Stomach (tissue), 9 donors: ENCODE data around the gene IFT52. TPM values are rescaled to one million over a fixed set of nuclear protein-coding genes. Genes with fewer than 3 reads are reported as not detected.
"Not testable (repeated sequence)": the region's sequence is repeated elsewhere in the genome, so short reads cannot be mapped to it uniquely, and the experiment has no call there.

Experiments used
- DNase-seq, 2 donors: peaks; one replicate each; pipeline versions ENCODE4 v3.0.0 to v3.0.0-alpha.2; 2013 to 2019
- H3K27ac ChIP-seq, 5 donors: fragments of 200-600 bp in 4 of 5; sonication (generic) in 4 of 5; one replicate each; pipeline ENCODE4 v1.5.1; 2013 to 2019; ENCODE audit warnings: mild to moderate bottlenecking in 1 of 5, moderate library complexity in 1 of 5
- H3K27me3 ChIP-seq, 3 donors: fragments of 200-600 bp; sonication (generic); one replicate each; pipeline ENCODE4 v1.5.1; 2017 to 2019; ENCODE audit warnings: mixed run types in 1 of 3
- H3K36me3 ChIP-seq, 4 donors: fragments of 200-600 bp; sonication (generic); 1 replicate in 3 of 4; 2 replicates in 1 of 4; pipeline ENCODE4 v1.5.1; 2016 to 2019
- H3K4me1 ChIP-seq, 4 donors: fragments of 200-600 bp; sonication (generic); one replicate each; pipeline ENCODE4 v1.5.1; 2016 to 2019
- H3K4me3 ChIP-seq, 4 donors: fragments of 200-600 bp; sonication (generic) in 3 of 4; one replicate each; pipeline ENCODE4 v1.5.1; 2016 to 2019; ENCODE audit warnings: mild to moderate bottlenecking in 1 of 4
- H3K9me3 ChIP-seq, 4 donors: fragments of 200-600 bp; sonication (generic); one replicate each; pipeline ENCODE4 v1.5.1; 2016 to 2019
- EP300 ChIP-seq: sonication (generic); formaldehyde crosslinking; IDR thresholded peaks from one replicate; pipeline ENCODE4 v1.6.1; 2017; ENCODE audit warnings: antibody characterized with exemption
- POLR2A ChIP-seq, 4 donors: fragments of 450-650 bp; IDR thresholded peaks; one replicate each; pipeline ENCODE4 v1.6.1; 2016; ENCODE audit warnings: antibody characterized with exemption in 4 of 4, control low read depth in 2 of 4, mild to moderate bottlenecking in 1 of 4, moderate library complexity in 1 of 4
- POLR2AphosphoS5 ChIP-seq, 3 donors: sonication (generic); formaldehyde crosslinking; IDR thresholded peaks; one replicate each; pipeline ENCODE4 v1.6.1; 2016; ENCODE audit warnings: antibody characterized with exemption in 3 of 3
- WGBS, 5 donors: extraction: QIAGEN DNeasy Blood & Tissue Kit in 3 of 5; methylation state at CpG; one replicate each; pipeline versions ENCODE4 v1.1.5 to v1.1.7; 2013 to 2018; 5-methylcytosine and 5-hydroxymethylcytosine counted together
- intact Hi-C: fragments of 100-400 bp; cut with DNase I; formaldehyde crosslinking; loops from one replicate; pipeline ENCODE4 v1.15.1; 2023; ENCODE audit warnings: low total_unique reads
- polyA plus RNA-seq, 3 donors: library from polyadenylated mRNA; stranded (reverse); fragments of 200-250 nt; gene quantifications; one replicate each; pipeline ENCODE4 v1.2.3, GENCODE V29; 2013
- total RNA-seq, 5 donors: library from RNA; depleted of rRNA; stranded (reverse); fragments of >200 nt; gene quantifications; one replicate each; pipeline versions ENCODE4 v1.1.0 to v1.2.3, GENCODE V29; 2014 to 2016
- TF ChIP-seq, protein P1 (sequence below), 7 experiments: fragments of 450-650 bp in 4 of 7; fragments of 200-600 bp in 3 of 7; sonication (generic) in 3 of 7; IDR thresholded peaks; one replicate each; pipeline ENCODE4 v1.5.1; 2016 to 2019; ENCODE audit warnings: antibody characterized with exemption in 7 of 7, control low read depth in 2 of 7, mild to moderate bottlenecking in 1 of 7
- donor health status: healthy with polysubstance abuse.
- donor health status: Bipolar disorder and iron deficiency.
- donor health status: healthy.

The IFT52 gene
- total and polyA plus RNA-seq, 8 donors = 0.45 to 41.5 (median 12.9) TPM; not detected in 1

DNA sequence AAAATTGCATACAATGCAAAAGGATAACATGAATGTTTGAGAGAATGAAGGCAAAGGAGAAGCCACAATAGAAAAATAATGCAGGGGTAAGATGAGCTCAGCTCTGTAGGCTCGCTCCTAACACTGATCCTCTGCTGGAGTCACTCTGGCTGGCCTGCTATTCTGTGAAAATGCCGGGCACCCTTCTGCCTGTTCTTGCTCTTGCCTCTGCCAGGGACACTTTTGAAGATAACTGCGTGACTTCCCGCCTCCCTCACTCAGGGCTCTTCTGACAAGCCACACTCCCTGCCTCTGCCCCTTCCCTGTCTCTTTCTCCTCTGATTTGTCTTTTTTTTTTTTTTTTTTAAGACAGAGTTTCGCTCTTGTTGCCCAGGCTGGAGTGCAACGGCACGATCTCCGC is 40.9 kb downstream of the IFT52 start:
- Histone ChIP-seq H3K9me3 (no peaks in the 10 kb centered on the region), H3K4me1 (no peaks in the 10 kb centered on the region), H3K36me3 (peaks cover 11 to 95% (median 86%) of the 10 kb centered on the region in 4 donors), H3K27me3 (no peaks in the 10 kb centered on the region), H3K4me3 (no peak overlapping the region), H3K27ac (no peak overlapping the region)
- 94 to 99% (median 96%) methylated on average over 8 of the region's 8 CpGs for WGBS, 5 donors
- TF ChIP-seq EP300 = no peak
- TF ChIP-seq POLR2AphosphoS5 (IDR thresholded peaks at IDR 0.05) = no peak
- TF ChIP-seq POLR2A (IDR thresholded peaks at IDR 0.05) = no peak
- TF ChIP-seq, protein P1, sequence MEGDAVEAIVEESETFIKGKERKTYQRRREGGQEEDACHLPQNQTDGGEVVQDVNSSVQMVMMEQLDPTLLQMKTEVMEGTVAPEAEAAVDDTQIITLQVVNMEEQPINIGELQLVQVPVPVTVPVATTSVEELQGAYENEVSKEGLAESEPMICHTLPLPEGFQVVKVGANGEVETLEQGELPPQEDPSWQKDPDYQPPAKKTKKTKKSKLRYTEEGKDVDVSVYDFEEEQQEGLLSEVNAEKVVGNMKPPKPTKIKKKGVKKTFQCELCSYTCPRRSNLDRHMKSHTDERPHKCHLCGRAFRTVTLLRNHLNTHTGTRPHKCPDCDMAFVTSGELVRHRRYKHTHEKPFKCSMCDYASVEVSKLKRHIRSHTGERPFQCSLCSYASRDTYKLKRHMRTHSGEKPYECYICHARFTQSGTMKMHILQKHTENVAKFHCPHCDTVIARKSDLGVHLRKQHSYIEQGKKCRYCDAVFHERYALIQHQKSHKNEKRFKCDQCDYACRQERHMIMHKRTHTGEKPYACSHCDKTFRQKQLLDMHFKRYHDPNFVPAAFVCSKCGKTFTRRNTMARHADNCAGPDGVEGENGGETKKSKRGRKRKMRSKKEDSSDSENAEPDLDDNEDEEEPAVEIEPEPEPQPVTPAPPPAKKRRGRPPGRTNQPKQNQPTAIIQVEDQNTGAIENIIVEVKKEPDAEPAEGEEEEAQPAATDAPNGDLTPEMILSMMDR (IDR thresholded peaks at IDR 0.05) = no peak
- no peak for DNase-seq
- intact Hi-C loops = no loop called here

DNA sequence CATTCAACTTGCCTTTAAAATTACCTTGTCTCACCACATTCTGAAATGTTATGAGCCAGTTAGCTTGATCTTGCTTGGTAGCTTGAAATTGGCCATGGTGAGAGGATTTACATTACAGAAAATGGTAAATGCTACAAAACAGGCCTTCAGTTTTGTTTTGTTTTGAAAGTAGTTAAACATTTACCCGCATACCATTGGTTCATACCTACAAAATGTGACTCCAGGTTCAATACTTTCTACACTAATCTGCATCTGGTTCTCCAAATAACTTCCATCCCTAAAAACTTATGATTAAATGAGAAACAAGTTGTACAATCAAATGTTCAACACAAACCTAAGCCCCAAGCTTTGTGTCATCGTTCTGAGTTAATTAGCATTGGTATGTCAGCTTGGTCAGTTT is 45.7 kb downstream of the IFT52 start:
- WGBS, 5 donors = 93 to 98% (median 95%) methylated on average over 2 of the region's 2 CpGs

DNA sequence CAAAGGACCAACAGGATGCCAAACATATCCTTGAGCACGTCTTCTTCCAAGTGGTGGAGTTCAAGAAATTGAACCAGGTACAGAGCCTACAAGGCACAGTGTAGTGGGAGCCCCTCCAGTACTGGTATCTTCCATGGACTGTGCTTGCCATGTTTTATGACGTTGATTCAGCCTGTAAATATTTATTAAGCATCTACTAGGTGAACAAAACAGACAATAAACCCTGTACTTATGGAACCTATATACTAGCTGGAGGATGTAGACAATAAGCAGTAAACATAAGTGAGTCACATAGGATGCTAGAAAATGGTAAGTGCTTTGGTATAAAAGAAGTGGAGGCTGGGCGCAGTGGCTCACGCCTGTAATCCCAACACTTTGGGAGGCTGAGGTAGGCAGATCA is 51.8 kb downstream of the IFT52 start:
- no peak for DNase-seq
- intact Hi-C loops = no loop called here
- Histone ChIP-seq H3K4me1 (no peaks in the 10 kb centered on the region), H3K4me3 (no peak overlapping the region), H3K27ac (no peak overlapping the region), H3K9me3 (no peaks in the 10 kb centered on the region), H3K27me3 (no peaks in the 10 kb centered on the region), H3K36me3 (peaks cover 27 to 90% (median 79%) of the 10 kb centered on the region in 4 donors)
- TF ChIP-seq, protein P1 (IDR thresholded peaks at IDR 0.05) = no peak
- TF ChIP-seq EP300 (no peak), POLR2AphosphoS5 (IDR thresholded peaks at IDR 0.05) (no peak), POLR2A (IDR thresholded peaks at IDR 0.05) (no peak)
- 92 to 97% (median 96%) methylated on average over 4 of the region's 4 CpGs for WGBS, 5 donors

More for the DNA sequence above, 45.7 kb downstream of the IFT52 start:
- no peaks in the 10 kb centered on the region for H3K4me1 ChIP-seq
- intact Hi-C loops = no loop called here
- TF ChIP-seq POLR2A (IDR thresholded peaks at IDR 0.05) = no peak
- TF ChIP-seq, protein P1 (IDR thresholded peaks at IDR 0.05) = no peak
- TF ChIP-seq EP300 = no peak
- no peak for TF ChIP-seq POLR2AphosphoS5 (IDR thresholded peaks at IDR 0.05)
- DNase-seq = no peak
- no peaks in the 10 kb centered on the region for H3K27me3 ChIP-seq
- H3K9me3 ChIP-seq = no peaks in the 10 kb centered on the region
- H3K27ac ChIP-seq = no peak overlapping the region
- no peak overlapping the region for H3K4me3 ChIP-seq
- peaks cover 29 to 95% (median 89%) of the 10 kb centered on the region in 4 donors for H3K36me3 ChIP-seq

DNA sequence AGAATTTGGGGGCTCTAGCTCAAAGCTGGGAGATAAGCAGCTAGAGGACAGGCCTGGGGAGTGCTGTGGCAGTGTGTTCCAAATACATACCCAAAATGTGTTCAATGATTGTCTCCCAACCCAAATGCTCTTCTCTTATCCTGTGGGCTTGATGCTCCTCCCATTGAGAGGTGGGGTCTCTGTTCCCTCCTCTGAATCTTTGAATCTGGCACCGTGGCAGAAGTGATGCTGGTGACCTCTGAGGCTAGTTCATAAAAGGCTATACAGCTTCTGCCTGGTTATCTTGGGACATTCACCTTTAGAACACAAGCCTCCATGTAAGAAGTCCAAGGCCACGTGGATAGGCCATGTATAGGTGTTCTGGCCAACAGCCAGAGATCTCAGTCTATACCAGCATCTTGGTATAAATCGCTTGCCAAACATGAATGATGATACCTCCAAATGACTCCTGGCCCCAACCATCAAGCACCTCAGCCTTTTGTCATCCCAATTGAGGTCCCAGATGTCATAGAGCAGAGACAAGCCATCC is 60.3 kb downstream of the IFT52 start:
- WGBS, 5 donors = 62 to 85% (median 70%) methylated on average over 3 of the region's 3 CpGs
- no peak for DNase-seq
- peaks cover 0 to 4% (median 0%) of the 10 kb centered on the region in 4 donors for H3K4me1 ChIP-seq
- no peaks in the 10 kb centered on the region for H3K9me3 ChIP-seq
- TF ChIP-seq POLR2AphosphoS5 (IDR thresholded peaks at IDR 0.05) = no peak
- no peaks in the 10 kb centered on the region for H3K27me3 ChIP-seq
- H3K4me3 ChIP-seq = no peak overlapping the region
- no peak overlapping the region for H3K27ac ChIP-seq
- peaks cover 7 to 28% (median 21%) of the 10 kb centered on the region in 4 donors for H3K36me3 ChIP-seq
- intact Hi-C loops = no loop called here

DNA sequence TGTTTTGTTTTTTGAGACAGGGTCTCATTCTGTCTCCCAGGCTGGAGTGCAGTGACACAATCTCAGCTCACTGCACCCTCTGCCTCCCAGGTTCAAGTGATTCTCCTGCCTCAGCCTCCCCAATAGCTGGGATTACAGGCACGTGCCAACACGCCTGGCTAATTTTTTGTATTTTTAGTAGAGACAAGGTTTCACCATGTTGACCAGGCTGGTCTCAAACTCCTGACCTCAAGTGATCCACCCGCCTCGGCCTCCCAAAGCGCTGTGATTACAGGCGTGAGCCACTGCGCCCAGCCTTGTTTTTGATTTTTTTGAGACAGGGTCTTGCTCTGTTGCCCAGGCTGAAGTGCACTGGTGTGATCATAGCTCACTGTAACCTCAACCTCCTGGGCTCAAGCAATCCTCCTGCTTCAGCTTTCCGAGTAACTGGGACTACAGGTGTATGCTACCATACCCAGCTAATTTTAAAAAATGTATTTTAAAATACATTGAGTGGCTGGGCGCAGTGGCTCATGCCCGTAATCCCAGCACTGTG is 61.0 kb downstream of the IFT52 start:
- H3K9me3 ChIP-seq, intact Hi-C loops, H3K27me3 ChIP-seq, H3K4me3 ChIP-seq, DNase-seq, H3K27ac ChIP-seq, H3K4me1 ChIP-seq: not testable (repeated sequence)
- H3K36me3 ChIP-seq = peaks cover under 1 to 21% (median 15%) of the 10 kb centered on the region in 4 donors
- WGBS, 5 donors = 92 to 99% (median 95%) methylated on average over 10 of the region's 10 CpGs
